ENCODE results near the gene ZSWIM9.
A peak's percentile ranks its signal among the peaks of the same experiment; 100 is the strongest.

The ZSWIM9 gene

GRCh38 chr19:48136547-48136946 is 33.9 kb upstream of the ZSWIM9 start:
- Histone ChIP-seq H3K4me3 (no peak overlapping the region), H3K36me3 (ENCODE audit: insufficient read depth, low read length) (peaks cover 37% of the 10 kb centered on the region; the same call in 1 of the 2 replicates), H3K9ac (ENCODE audit: insufficient read length) (no peak overlapping the region), H3K27ac (no peak overlapping the region), H3K9me3 (ENCODE audit: low read depth, low read length) (no peaks in the 10 kb centered on the region)
- TF ChIP-seq FOXP2 (optimal IDR thresholded peaks at IDR 0.05; ENCODE audit: control extremely low read depth, extremely low read length, insufficient read depth) = no peak
- no peak for TF ChIP-seq POLR2AphosphoS5 (IDR thresholded peaks at IDR 0.05; ENCODE audit: borderline replicate concordance, low read depth, low read length)
- no peak for TF ChIP-seq EZH2 (IDR thresholded peaks at IDR 0.05)
- DNase-seq (ENCODE audit: low read depth, low spot score) = no peak

- Histone ChIP-seq H3K4me3 (no peak overlapping the region), H3K36me3 (ENCODE audit: insufficient read depth, low read length) (peaks cover 33% of the 10 kb centered on the region; the same call in 1 of the 2 replicates)
Observed at GRCh38 chr19:48137411-48137810, 33.1 kb upstream of the ZSWIM9 start.

GRCh38 chr19:48139053-48139452 is 31.4 kb upstream of the ZSWIM9 start:
- H3K4me3 ChIP-seq = no peak overlapping the region
- TF ChIP-seq FOXP2 (optimal IDR thresholded peaks at IDR 0.05; ENCODE audit: control extremely low read depth, extremely low read length, insufficient read depth) (no peak), EZH2 (IDR thresholded peaks at IDR 0.05) (no peak), POLR2AphosphoS5 (IDR thresholded peaks at IDR 0.05; ENCODE audit: borderline replicate concordance, low read depth, low read length) (no peak)
- peaks cover 42% of the 10 kb centered on the region; the same call in 1 of the 2 replicates for H3K36me3 ChIP-seq (ENCODE audit: insufficient read depth, low read length)
- no peak overlapping the region for H3K9ac ChIP-seq (ENCODE audit: insufficient read length)
- no peaks in the 10 kb centered on the region for H3K9me3 ChIP-seq (ENCODE audit: low read depth, low read length)
- DNase-seq (ENCODE audit: low read depth, low spot score) = no peak
- H3K27ac ChIP-seq = no peak overlapping the region

More at GRCh38 chr19:48137411-48137810, 33.1 kb upstream of the ZSWIM9 start:
- no peak overlapping the region for H3K27ac ChIP-seq
- DNase-seq (ENCODE audit: low read depth, low spot score) = no peak
- H3K9ac ChIP-seq (ENCODE audit: insufficient read length) = no peak overlapping the region
- TF ChIP-seq FOXP2 (optimal IDR thresholded peaks at IDR 0.05; ENCODE audit: control extremely low read depth, extremely low read length, insufficient read depth) (no peak), POLR2AphosphoS5 (IDR thresholded peaks at IDR 0.05; ENCODE audit: borderline replicate concordance, low read depth, low read length) (no peak), EZH2 (IDR thresholded peaks at IDR 0.05) (no peak)
- H3K9me3 ChIP-seq (ENCODE audit: low read depth, low read length) = no peaks in the 10 kb centered on the region

- H3K36me3 ChIP-seq (ENCODE audit: insufficient read depth, low read length) = peaks cover 75% of the 10 kb centered on the region
- TF ChIP-seq FOXP2 (optimal IDR thresholded peaks at IDR 0.05; ENCODE audit: control extremely low read depth, extremely low read length, insufficient read depth) (no peak), POLR2AphosphoS5 (IDR thresholded peaks at IDR 0.05; ENCODE audit: borderline replicate concordance, low read depth, low read length) (no peak), EZH2 (IDR thresholded peaks at IDR 0.05) (no peak)
- H3K9me3 ChIP-seq (ENCODE audit: low read depth, low read length) = no peaks in the 10 kb centered on the region
- DNase-seq (ENCODE audit: low read depth, low spot score) = no peak
- no peak overlapping the region for H3K9ac ChIP-seq (ENCODE audit: insufficient read length)
- no peak overlapping the region for H3K27ac ChIP-seq
- no peak overlapping the region for H3K4me3 ChIP-seq
Observed at GRCh38 chr19:48147597-48148175, 22.8 kb upstream of the ZSWIM9 start.

- no peaks in the 10 kb centered on the region for H3K9me3 ChIP-seq (ENCODE audit: low read depth, low read length)
- H3K36me3 ChIP-seq (ENCODE audit: insufficient read depth, low read length) = peaks cover 67% of the 10 kb centered on the region
- no peak for DNase-seq (ENCODE audit: low read depth, low spot score)
- H3K4me3 ChIP-seq = no peak overlapping the region
- no peak overlapping the region for H3K27ac ChIP-seq
- no peak overlapping the region for H3K9ac ChIP-seq (ENCODE audit: insufficient read length)
- TF ChIP-seq EZH2 (IDR thresholded peaks at IDR 0.05) (no peak), FOXP2 (optimal IDR thresholded peaks at IDR 0.05; ENCODE audit: control extremely low read depth, extremely low read length, insufficient read depth) (no peak), POLR2AphosphoS5 (IDR thresholded peaks at IDR 0.05; ENCODE audit: borderline replicate concordance, low read depth, low read length) (no peak)
Observed at GRCh38 chr19:48148576-48148975, 21.9 kb upstream of the ZSWIM9 start.

- no peak for DNase-seq (ENCODE audit: low read depth, low spot score)
- H3K9ac ChIP-seq (ENCODE audit: insufficient read length) = no peak overlapping the region
- H3K9me3 ChIP-seq (ENCODE audit: low read depth, low read length) = no peaks in the 10 kb centered on the region
- peaks cover 63% of the 10 kb centered on the region for H3K36me3 ChIP-seq (ENCODE audit: insufficient read depth, low read length)
- H3K27ac ChIP-seq = no peak overlapping the region
- H3K4me3 ChIP-seq = no peak overlapping the region
- TF ChIP-seq EZH2 (IDR thresholded peaks at IDR 0.05) = no peak
- TF ChIP-seq POLR2AphosphoS5 (IDR thresholded peaks at IDR 0.05; ENCODE audit: borderline replicate concordance, low read depth, low read length) = no peak
Observed at GRCh38 chr19:48149430-48149829, 21.1 kb upstream of the ZSWIM9 start.

- Histone ChIP-seq H3K27ac (peak overlapping the region; percentile 95), H3K4me3 (peak overlapping the region; percentile 50), H3K36me3 (ENCODE audit: insufficient read depth, low read length) (peaks cover 57% of the 10 kb centered on the region), H3K9ac (ENCODE audit: insufficient read length) (peak overlapping the region; percentile 42), H3K9me3 (ENCODE audit: low read depth, low read length) (no peaks in the 10 kb centered on the region)
- TF ChIP-seq POLR2AphosphoS5 (IDR thresholded peaks at IDR 0.05; ENCODE audit: borderline replicate concordance, low read depth, low read length) = no peak; the same call in 1 of the 2 replicates
- TF ChIP-seq EZH2 (IDR thresholded peaks at IDR 0.05) = no peak
- TF ChIP-seq FOXP2 (optimal IDR thresholded peaks at IDR 0.05; ENCODE audit: control extremely low read depth, extremely low read length, insufficient read depth) = no peak
- DNase-seq (ENCODE audit: low read depth, low spot score) = peak; percentile 94
Observed at GRCh38 chr19:48152551-48152950, 17.9 kb upstream of the ZSWIM9 start.

- no peak for TF ChIP-seq EZH2 (IDR thresholded peaks at IDR 0.05)
- no peak for TF ChIP-seq POLR2AphosphoS5 (IDR thresholded peaks at IDR 0.05; ENCODE audit: borderline replicate concordance, low read depth, low read length)
- no peak for TF ChIP-seq FOXP2 (optimal IDR thresholded peaks at IDR 0.05; ENCODE audit: control extremely low read depth, extremely low read length, insufficient read depth)
- Histone ChIP-seq H3K9ac (ENCODE audit: insufficient read length) (peak overlapping the region; percentile 33), H3K4me3 (no peak overlapping the region), H3K9me3 (ENCODE audit: low read depth, low read length) (no peaks in the 10 kb centered on the region), H3K36me3 (ENCODE audit: insufficient read depth, low read length) (peaks cover 59% of the 10 kb centered on the region), H3K27ac (peak overlapping the region; percentile 95)
- no peak for DNase-seq (ENCODE audit: low read depth, low spot score)
Observed at GRCh38 chr19:48154003-48154402, 16.5 kb upstream of the ZSWIM9 start.
